ENCODE data around the gene PTPA. TPM values are rescaled to one million over a fixed set of nuclear protein-coding genes. Genes with fewer than 3 reads are reported as not detected.

Gene PTPA
- total RNA-seq, 4 donors from 2014 or later: 58.7 to 100 (median 71.6) TPM

DNA sequence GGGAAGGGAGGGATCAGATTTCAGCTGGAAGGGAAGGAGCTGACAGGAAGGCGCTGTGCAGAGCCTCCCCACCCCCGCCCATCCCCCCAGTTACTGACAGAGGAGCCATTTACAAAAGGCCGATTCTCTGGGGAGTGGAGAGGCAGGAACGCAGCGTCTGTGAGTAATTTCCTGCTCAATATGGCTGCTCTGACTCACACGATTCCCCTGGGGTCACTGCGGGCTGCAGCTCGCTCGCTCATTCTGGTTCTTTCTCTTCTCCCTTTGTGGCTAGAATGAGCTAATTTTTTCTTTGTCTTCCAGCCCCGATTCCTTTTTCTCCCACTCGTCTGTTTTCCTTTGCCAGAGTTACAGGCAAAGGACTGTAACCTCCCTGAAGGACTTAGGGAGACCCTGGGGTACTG is 28.8 kb downstream of the PTPA start:
- TF ChIP-seq POLR2AphosphoS5 (IDR thresholded peaks at IDR 0.05) (peak; percentile 92), POLR2A (IDR thresholded peaks at IDR 0.05) (peak; percentile 8 to 38)
- TF ChIP-seq, protein P1, sequence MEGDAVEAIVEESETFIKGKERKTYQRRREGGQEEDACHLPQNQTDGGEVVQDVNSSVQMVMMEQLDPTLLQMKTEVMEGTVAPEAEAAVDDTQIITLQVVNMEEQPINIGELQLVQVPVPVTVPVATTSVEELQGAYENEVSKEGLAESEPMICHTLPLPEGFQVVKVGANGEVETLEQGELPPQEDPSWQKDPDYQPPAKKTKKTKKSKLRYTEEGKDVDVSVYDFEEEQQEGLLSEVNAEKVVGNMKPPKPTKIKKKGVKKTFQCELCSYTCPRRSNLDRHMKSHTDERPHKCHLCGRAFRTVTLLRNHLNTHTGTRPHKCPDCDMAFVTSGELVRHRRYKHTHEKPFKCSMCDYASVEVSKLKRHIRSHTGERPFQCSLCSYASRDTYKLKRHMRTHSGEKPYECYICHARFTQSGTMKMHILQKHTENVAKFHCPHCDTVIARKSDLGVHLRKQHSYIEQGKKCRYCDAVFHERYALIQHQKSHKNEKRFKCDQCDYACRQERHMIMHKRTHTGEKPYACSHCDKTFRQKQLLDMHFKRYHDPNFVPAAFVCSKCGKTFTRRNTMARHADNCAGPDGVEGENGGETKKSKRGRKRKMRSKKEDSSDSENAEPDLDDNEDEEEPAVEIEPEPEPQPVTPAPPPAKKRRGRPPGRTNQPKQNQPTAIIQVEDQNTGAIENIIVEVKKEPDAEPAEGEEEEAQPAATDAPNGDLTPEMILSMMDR (IDR thresholded peaks at IDR 0.05): no peak
- Histone ChIP-seq H3K4me3 (peak overlapping the region; percentile 41 to 55), H3K27ac (peak overlapping the region; percentile 95 to 100 (median 97)), H3K27me3 (no peaks in the 10 kb centered on the region), H3K9me3 (no peaks in the 10 kb centered on the region), H3K4me1 (peaks cover 14 to 81% (median 68%) of the 10 kb centered on the region in 3 donors), H3K36me3 (peaks cover 0 to 40% of the 10 kb centered on the region in 2 donors)
- peak; percentile 84 for ATAC-seq
- 0% methylated on average over 7 to 10 of the region's 11 CpGs for WGBS, 2 donors (ENCODE audit: low coverage in 1 of 2)

DNA sequence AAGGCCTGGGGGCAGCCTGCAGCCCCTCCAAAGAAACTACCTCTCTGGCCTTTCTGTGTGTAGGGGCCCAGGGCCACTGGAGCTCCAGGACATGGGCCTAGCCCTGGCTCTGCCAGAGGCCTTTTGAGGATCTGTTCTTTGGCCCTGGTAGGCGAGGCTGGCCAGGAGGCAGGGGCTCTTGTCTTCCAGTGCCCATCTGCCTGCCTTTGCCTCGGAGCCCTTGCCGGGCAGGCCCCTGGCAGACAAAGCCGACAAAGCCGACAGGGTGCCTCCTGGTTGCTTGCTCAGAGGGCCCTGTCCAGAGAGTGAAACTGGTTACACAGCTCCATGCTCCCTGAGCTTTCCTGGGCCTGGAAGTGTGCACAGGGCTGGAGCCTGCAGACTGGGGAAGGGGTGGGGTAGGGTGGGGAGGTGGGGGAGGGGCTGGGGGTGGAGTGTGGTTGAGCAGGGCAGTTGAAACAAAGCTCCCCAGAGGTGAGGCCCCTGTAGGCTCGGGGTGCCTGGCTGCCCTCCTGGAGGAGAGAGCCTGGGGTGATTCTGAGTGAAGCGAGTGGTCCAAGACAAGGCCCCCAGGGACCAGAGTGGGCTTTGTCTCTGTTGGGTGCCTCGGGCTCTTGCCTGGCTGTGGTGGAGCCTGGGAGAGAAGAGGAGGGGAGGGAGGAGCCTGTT is 29.3 kb downstream of the PTPA start:
- Histone ChIP-seq H3K4me3 (peak overlapping the region; percentile 41 to 55), H3K36me3 (peaks cover 0 to 35% of the 10 kb centered on the region in 2 donors), H3K27ac (peak overlapping the region; percentile 95 to 100 (median 97)), H3K27me3 (no peaks in the 10 kb centered on the region), H3K4me1 (peaks cover 14 to 87% (median 73%) of the 10 kb centered on the region in 3 donors), H3K9me3 (no peaks in the 10 kb centered on the region)
- no peak for ATAC-seq
- WGBS, 2 donors (ENCODE audit: low coverage in 1 of 2): 0 to 11% methylated on average over 1 to 3 of the region's 8 CpGs
- TF ChIP-seq, protein P1 (IDR thresholded peaks at IDR 0.05): no peak
- no peak for TF ChIP-seq POLR2AphosphoS5 (IDR thresholded peaks at IDR 0.05)
- TF ChIP-seq EP300 (IDR thresholded peaks at IDR 0.05): no peak
- peak in 1 of 2 donors; percentile 3 for TF ChIP-seq POLR2A (IDR thresholded peaks at IDR 0.05)

DNA sequence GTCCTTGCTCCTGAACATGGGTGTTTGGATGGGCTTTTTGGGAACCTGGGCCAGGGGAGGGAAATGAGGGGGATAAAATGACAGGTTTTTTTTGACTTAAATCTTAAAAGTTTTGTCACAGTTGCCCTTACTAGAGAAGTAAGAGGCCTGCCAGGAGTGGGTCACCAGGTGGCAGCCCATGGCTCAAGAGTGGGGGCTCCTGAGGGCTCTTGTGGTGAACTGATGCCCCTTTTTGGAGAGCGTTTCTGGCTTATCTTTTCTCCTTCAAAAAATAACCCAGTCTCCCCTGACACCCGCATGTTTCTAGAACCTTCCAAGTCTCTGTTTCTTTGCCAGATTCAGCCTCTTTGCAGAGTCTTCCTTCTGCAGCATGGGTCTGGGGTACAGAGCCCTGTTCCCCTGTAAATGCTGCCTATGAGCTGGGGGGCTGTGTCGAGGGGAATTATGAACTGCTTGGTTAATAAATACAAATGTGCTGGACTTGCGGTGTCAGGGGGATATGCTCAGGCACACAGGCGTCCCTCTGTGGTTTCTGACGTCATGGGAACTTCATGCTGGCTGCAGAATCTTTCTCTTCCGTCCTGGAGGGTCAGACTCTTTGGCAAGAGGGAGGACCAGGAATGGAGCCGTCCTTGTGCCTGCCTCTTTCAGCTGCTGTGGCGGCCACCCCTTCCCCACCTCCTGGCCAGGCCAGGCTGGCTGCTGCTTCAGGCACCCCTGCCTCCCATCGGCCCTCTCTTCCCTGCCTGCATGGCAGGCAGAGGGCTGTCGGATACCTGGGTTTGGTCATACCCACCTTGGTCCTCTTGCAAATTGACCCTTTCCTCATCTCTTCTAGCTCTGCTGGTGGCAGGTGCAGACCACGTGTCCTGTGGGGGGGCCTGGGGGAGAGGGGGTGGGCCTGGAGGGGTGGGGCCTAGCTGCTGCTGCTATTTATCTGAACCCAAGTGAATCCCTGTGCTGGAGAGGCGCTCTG is 30.1 kb downstream of the PTPA start:
- Histone ChIP-seq H3K4me1 (peaks cover 14 to 95% (median 81%) of the 10 kb centered on the region in 3 donors), H3K36me3 (peaks cover 0 to 27% of the 10 kb centered on the region in 2 donors), H3K9me3 (no peaks in the 10 kb centered on the region), H3K27me3 (no peaks in the 10 kb centered on the region), H3K27ac (peak overlapping the region; percentile 95 to 100 (median 97)), H3K4me3 (peak overlapping the region; percentile 41 to 55)
- peak; percentile 10 for ATAC-seq
- WGBS, 2 donors (ENCODE audit: low coverage in 1 of 2): 4 to 17% methylated on average over 3 to 5 of the region's 13 CpGs
- TF ChIP-seq POLR2AphosphoS5 (IDR thresholded peaks at IDR 0.05) (peak; percentile 51), POLR2A (IDR thresholded peaks at IDR 0.05) (no peak)
- TF ChIP-seq, protein P1 (IDR thresholded peaks at IDR 0.05): no peak

DNA sequence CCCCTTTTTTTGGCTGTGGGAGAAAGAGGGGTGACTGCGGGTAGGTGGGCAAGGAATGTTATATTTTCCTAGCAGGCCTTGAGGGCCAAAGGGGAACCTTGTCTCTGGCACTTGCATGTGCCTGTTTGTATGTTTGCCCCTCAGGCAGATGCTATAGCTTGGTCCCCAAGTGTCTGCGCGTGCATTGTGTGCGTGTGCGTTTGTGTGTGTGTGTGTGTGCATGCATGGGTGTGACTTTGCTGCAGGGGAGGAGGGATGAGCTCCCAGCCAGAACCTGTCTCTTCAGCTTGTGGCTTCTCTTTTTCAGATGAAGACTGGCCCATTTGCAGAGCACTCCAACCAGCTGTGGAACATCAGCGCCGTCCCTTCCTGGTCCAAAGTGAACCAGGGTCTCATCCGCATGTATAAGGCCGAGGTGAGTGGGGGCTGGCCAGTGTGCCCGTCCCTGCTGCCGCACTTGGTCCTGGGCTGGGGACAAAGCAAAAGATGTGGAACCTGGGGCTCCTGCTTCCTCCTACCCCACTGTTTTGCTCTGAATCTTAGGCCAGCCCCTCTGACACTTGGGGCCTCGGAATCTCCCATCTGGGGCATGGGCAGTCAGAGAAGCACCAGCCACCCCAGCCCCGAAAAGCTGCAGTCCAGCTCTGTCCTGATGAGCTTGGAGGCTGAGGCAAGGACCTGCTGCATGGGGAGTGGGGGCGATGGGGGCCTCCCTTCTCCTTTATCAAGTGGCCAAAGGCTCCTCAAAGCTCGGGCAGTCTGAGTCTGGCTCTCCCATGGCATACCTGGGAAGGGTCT is 31.1 kb downstream of the PTPA start:
- Histone ChIP-seq H3K9me3 (no peaks in the 10 kb centered on the region), H3K27ac (peak overlapping the region; percentile 95 to 100 (median 97)), H3K4me3 (peak overlapping the region in 1 of 2 donors; percentile 55), H3K36me3 (peaks cover 0 to 19% of the 10 kb centered on the region in 2 donors), H3K27me3 (no peaks in the 10 kb centered on the region), H3K4me1 (peaks cover 14 to 98% (median 90%) of the 10 kb centered on the region in 3 donors)
- TF ChIP-seq, protein P1 (IDR thresholded peaks at IDR 0.05): no peak
- TF ChIP-seq POLR2A (IDR thresholded peaks at IDR 0.05): no peak
- no peak for TF ChIP-seq POLR2AphosphoS5 (IDR thresholded peaks at IDR 0.05)
- WGBS, 2 donors (ENCODE audit: low coverage in 1 of 2): no CpG with 5 or more reads among the region's 15 CpGs
- ATAC-seq: no peak
